Gastrocnemius medialis (tissue), 4 donors: Measurements from ENCODE around the gene MAPK6.

Experiments used
- POLR2A ChIP-seq, 2 donors: fragments of 450-650 bp; IDR thresholded peaks; one replicate each; pipeline ENCODE4 v1.6.1; 2017; ENCODE audit warnings: antibody characterized with exemption in 2 of 2, mild to moderate bottlenecking in 2 of 2, moderate library complexity in 2 of 2
- TF ChIP-seq, protein P1 (sequence below), 5 experiments: fragments of 450-650 bp in 3 of 5; fragments of 200-600 bp in 2 of 5; sonication (generic) in 2 of 5; IDR thresholded peaks in 4 of 5; conservative IDR thresholded peaks in 1 of 5; 1 replicate in 4 of 5; 2 replicates in 1 of 5; pipeline ENCODE4 v1.5.1; 2016 to 2019; ENCODE audit warnings: antibody characterized with exemption in 5 of 5, mild to moderate bottlenecking in 3 of 5, moderate library complexity in 3 of 5

DNA sequence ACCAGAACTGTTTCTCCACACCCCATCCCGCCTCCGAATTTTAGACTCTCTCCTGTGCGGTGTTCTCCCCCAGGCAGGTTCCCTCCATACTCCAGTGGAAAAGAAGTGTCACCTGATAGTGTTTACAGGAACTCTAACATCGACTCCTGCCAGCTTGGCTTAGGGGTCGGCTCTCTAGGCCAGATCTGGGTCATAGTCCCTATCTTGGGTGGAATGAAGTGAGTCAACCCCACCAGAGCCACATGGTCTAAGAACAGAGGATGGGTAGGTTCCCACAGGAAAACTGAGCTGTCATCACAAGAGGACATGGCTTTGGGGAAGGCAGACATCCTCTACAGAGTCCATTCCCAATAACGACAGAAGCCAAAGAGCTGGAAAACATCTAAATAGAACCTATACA is 87.6 kb downstream of the MAPK6 start:
- TF ChIP-seq, protein P1, sequence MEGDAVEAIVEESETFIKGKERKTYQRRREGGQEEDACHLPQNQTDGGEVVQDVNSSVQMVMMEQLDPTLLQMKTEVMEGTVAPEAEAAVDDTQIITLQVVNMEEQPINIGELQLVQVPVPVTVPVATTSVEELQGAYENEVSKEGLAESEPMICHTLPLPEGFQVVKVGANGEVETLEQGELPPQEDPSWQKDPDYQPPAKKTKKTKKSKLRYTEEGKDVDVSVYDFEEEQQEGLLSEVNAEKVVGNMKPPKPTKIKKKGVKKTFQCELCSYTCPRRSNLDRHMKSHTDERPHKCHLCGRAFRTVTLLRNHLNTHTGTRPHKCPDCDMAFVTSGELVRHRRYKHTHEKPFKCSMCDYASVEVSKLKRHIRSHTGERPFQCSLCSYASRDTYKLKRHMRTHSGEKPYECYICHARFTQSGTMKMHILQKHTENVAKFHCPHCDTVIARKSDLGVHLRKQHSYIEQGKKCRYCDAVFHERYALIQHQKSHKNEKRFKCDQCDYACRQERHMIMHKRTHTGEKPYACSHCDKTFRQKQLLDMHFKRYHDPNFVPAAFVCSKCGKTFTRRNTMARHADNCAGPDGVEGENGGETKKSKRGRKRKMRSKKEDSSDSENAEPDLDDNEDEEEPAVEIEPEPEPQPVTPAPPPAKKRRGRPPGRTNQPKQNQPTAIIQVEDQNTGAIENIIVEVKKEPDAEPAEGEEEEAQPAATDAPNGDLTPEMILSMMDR (IDR thresholded peaks at IDR 0.05 in 4 of 5, conservative IDR thresholded peaks at IDR 0.05 in 1 of 5): no peak
- TF ChIP-seq POLR2A (IDR thresholded peaks at IDR 0.05): no peak
